Amniotic stem cell (primary cell): ENCODE results near the gene PDCD5.
A peak's percentile ranks its signal among the peaks of the same experiment; 100 is the strongest.
"Not testable (repeated sequence)": the region's sequence is repeated elsewhere in the genome, so short reads cannot be mapped to it uniquely, and the experiment has no call there.

Experiments
- DNase-seq: peaks from one replicate; lab custom pipeline; 2025; lab: John Stamatoyannopoulos, UW

PDCD5 gene

GRCh38 chr19:32580901-32581704, at the start of gene PDCD5:
TSS of gene PDCD5 (plus strand) at chr19:32581190. CDS start at chr19:32581262, 72 bp downstream.
- peak; percentile 87 for DNase-seq

- DNase-seq: no peak
These were observed 48.8 kb upstream of the PDCD5 start for GRCh38 chr19:32532233-32532632.

GRCh38 chr19:32537580-32537979, 43.4 kb upstream of the PDCD5 start:
- DNase-seq: no peak

GRCh38 chr19:32539240-32539916, 41.6 kb upstream of the PDCD5 start:
- DNase-seq: no peak

GRCh38 chr19:32540621-32541020, 40.4 kb upstream of the PDCD5 start:
- no peak for DNase-seq

GRCh38 chr19:32541376-32541775, 39.6 kb upstream of the PDCD5 start:
- DNase-seq: not testable (repeated sequence)

- DNase-seq: no peak
These were observed 38.4 kb upstream of the PDCD5 start for GRCh38 chr19:32542477-32543108.

GRCh38 chr19:32543115-32543900, 37.7 kb upstream of the PDCD5 start:
- DNase-seq: no peak

GRCh38 chr19:32544917-32545316, 36.1 kb upstream of the PDCD5 start:
- DNase-seq: no peak

- DNase-seq: no peak
These were observed 30.3 kb upstream of the PDCD5 start for GRCh38 chr19:32550666-32551065.

- DNase-seq: no peak
These were observed 25.2 kb upstream of the PDCD5 start for GRCh38 chr19:32555786-32556185.

GRCh38 chr19:32558607-32559228, 22.3 kb upstream of the PDCD5 start:
- no peak for DNase-seq

GRCh38 chr19:32563761-32564160, 17.2 kb upstream of the PDCD5 start:
- DNase-seq: no peak

- DNase-seq: no peak
These were observed 14.7 kb upstream of the PDCD5 start for GRCh38 chr19:32566246-32566830.

- DNase-seq: no peak
These were observed 13.5 kb upstream of the PDCD5 start for GRCh38 chr19:32567486-32567885.

GRCh38 chr19:32570081-32570785, 10.8 kb upstream of the PDCD5 start:
- no peak for DNase-seq

GRCh38 chr19:32571471-32572075, 9.4 kb upstream of the PDCD5 start:
- DNase-seq: not testable (repeated sequence)

GRCh38 chr19:32572700-32573491, 8.1 kb upstream of the PDCD5 start:
- DNase-seq: not testable (repeated sequence)

- no peak for DNase-seq
These were observed 7.5 kb upstream of the PDCD5 start for GRCh38 chr19:32573492-32573794.

- DNase-seq: no peak
These were observed 4.2 kb upstream of the PDCD5 start for GRCh38 chr19:32576790-32577189.
